HG02571 (cell line): ENCODE results near the gene OBI1.

Source experiments
- ATAC-seq: cut with Tn5 transposase; IDR thresholded peaks from one replicate; pipeline ENCODE4 v1.9.1; 2021; ENCODE audit warnings: mild to moderate bottlenecking, moderate library complexity; ENCODE audit not compliant: unreplicated experiment

OBI1 gene

DNA sequence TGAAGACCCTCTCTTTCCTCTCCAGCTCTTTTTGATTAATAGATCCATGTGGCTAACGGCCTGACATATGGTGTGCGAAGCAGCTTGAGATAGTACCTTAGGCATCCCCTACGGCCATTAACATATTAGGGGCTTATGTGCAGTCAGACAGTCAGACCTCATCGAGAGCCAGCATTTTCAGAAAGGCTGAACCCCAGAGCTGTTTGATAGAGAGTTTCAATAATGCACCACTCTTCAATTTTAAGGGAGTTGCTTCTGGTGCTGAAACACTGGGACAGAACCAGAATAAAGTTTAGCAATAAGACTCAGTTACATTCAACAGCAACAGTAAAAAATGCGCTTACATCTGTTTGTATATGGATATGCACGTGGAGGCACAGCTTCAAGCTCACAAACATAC lies 66.4 kb downstream of the OBI1 start:
- no peak for ATAC-seq

GRCh38 chr13:78589206-78589605 lies 69.7 kb downstream of the OBI1 start:
- ATAC-seq = no peak

DNA sequence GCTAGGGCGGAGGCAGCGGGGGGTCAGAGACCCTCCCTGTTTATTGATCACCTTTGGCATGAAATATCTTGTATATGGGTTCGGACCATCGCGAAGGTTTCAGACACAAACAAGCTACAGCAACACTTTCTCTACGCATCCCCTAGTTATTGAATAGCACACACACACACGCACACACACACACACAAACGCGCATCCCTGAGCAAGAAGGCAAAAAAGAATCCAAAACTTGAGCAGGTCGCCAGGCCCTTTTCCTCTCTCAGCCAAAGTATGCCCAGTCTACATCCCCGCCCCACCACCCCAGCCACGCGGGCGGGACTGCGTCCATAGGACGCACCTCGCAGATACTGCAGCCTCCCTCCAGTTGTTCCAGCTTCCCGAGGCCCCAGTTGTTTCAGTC lies 71.6 kb downstream of the OBI1 start:
- no peak for ATAC-seq

- ATAC-seq = no peak
Observed at GRCh38 chr13:78586706-78587105, 72.2 kb downstream of the OBI1 start.

- no peak for ATAC-seq
Observed at GRCh38 chr13:78576261-78576660, 82.7 kb downstream of the OBI1 start.

DNA sequence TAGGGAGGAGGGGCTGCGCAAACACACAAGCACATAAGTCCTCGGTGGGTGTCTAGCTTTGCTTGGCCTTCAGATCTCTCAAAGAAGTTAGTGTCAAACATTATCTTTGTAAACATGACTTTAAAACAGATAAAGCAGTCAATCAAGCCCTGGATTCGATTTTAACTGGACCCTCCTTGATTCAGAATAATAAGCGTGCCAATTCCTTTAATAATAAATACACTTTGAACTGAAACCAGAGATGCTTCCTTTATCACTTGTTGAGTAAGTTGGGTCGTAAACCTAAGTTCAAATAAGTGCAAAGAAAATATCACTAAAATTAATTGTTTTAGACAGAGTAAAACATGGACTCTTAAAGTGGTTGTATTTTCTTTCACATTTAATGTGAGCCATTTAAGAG lies 86.5 kb downstream of the OBI1 start:
- no peak for ATAC-seq

DNA sequence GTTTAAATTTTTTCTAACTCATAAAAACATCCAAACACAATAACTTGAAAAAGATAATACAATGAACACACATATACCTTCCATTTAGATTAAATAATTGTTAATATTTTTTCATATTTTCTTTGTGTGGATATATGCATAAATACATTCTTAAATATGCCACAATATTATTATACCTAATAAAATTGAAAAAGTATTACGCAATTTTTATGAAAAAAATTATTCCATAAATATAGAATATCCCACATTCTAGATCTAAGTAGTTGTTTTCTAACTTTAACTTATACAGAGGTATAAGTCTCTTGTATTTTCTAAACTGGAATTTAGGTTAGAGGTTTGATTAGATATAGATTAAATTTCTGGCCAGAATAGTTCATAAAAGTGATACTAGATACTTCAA lies 89.9 kb downstream of the OBI1 start:
- ATAC-seq = no peak

DNA sequence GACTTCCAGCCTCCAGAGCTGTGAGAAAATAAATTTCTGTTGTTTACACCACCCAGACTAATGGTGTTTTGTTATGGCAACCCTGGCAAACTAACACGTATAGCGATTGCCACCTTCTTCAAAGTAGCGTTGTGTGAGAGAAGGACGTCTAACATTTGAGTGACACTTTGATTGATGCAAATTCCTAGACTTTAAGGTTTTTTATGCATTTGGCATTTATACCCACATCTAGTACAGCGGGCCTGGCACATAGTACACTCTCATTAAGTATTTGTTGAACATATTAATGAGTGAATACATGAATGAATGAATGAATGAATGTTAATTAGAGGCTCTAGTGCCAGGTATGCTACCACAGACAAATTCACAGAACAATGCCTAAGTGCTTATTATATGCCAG lies 92.3 kb downstream of the OBI1 start:
- ATAC-seq = no peak
